MM.1S (cell line): Measurements from ENCODE around the gene ABCC4.

Experiments used
- EZH2 ChIP-seq: fragments of 300-600 bp; sonication (generic); optimal IDR thresholded peaks from 2 replicates; pipeline ENCODE3; 2017; ENCODE audit warnings: low read depth, mild to moderate bottlenecking, antibody characterized with exemption, low read length, mixed read lengths
- EZH2phosphoT487 ChIP-seq: fragments of 300-600 bp; sonication (generic); IDR thresholded peaks from 2 replicates; pipeline ENCODE4 v1.6.1; 2018; ENCODE audit warnings: antibody characterized with exemption, low read length
- TF ChIP-seq, protein P1 (sequence below): fragments of 300-600 bp; sonication (generic); IDR thresholded peaks from 2 replicates; pipeline ENCODE4 v1.5.1; 2016; ENCODE audit warnings: antibody characterized with exemption, low read length, mixed read lengths

GRCh38 chr13:95276037-95276505, 25.2 kb downstream of the ABCC4 start:
- TF ChIP-seq, protein P1, sequence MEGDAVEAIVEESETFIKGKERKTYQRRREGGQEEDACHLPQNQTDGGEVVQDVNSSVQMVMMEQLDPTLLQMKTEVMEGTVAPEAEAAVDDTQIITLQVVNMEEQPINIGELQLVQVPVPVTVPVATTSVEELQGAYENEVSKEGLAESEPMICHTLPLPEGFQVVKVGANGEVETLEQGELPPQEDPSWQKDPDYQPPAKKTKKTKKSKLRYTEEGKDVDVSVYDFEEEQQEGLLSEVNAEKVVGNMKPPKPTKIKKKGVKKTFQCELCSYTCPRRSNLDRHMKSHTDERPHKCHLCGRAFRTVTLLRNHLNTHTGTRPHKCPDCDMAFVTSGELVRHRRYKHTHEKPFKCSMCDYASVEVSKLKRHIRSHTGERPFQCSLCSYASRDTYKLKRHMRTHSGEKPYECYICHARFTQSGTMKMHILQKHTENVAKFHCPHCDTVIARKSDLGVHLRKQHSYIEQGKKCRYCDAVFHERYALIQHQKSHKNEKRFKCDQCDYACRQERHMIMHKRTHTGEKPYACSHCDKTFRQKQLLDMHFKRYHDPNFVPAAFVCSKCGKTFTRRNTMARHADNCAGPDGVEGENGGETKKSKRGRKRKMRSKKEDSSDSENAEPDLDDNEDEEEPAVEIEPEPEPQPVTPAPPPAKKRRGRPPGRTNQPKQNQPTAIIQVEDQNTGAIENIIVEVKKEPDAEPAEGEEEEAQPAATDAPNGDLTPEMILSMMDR = no peak
- TF ChIP-seq EZH2 (no peak), EZH2phosphoT487 (no peak)
